Measurements from ENCODE around the gene ID4.

DNA sequence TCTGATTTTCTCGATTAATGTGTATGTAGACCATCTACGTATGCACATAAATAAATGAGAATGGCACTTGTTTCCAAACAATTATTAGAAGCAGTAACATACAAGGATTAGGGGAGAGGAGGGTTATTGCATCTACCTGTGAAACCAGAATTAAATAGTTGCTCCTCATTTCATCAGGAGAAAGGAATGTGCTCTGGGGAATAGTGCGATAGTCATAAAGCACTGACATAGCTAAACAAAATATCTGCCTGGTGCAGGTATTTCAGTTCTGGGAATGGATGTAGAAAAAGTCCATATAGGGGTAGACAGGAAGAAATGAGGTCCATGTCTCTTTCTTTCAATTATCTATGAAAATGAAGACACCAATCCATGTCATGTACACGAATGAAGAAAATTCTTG lies 1.6 kb upstream of the ID4 start:
- no peak for TF ChIP-seq CTCF (IDR thresholded peaks at IDR 0.05)
- TF ChIP-seq POLR2A (IDR thresholded peaks at IDR 0.05) = no peak

All from heart left ventricle (tissue), 13 donors.